ENCODE results near the gene USP3.

Gene USP3

GRCh38 chr15:63466378-63467192 is 37.8 kb upstream of the USP3 start:
- in situ Hi-C loops (cut with HindIII; ENCODE audit: low pct_unique_long_range_greater_than_20kb, low sequenced_read_pairs) = no loop called here

GRCh38 chr15:63469190-63469589 is 35.2 kb upstream of the USP3 start:
- in situ Hi-C loops (cut with HindIII; ENCODE audit: low pct_unique_long_range_greater_than_20kb, low sequenced_read_pairs) = no loop called here
- TF ChIP-seq JUND (IDR thresholded peaks at IDR 0.05; ENCODE audit: low read depth) = no peak
- no peak for DNase-seq (ENCODE audit: low read depth in 1 of 2, low spot score in 1 of 2)

More at GRCh38 chr15:63466378-63467192, 37.8 kb upstream of the USP3 start:
- no peak for TF ChIP-seq JUND (IDR thresholded peaks at IDR 0.05; ENCODE audit: low read depth)
- peak; percentile 54 to 84 for DNase-seq (ENCODE audit: low read depth in 1 of 2, low spot score in 1 of 2)

GRCh38 chr15:63469984-63470383 is 34.4 kb upstream of the USP3 start:
- no peak for DNase-seq (ENCODE audit: low read depth in 1 of 2, low spot score in 1 of 2)
- no peak for TF ChIP-seq JUND (IDR thresholded peaks at IDR 0.05; ENCODE audit: low read depth)
- in situ Hi-C loops (cut with HindIII; ENCODE audit: low pct_unique_long_range_greater_than_20kb, low sequenced_read_pairs) = no loop called here

GRCh38 chr15:63473007-63473748 is 31.2 kb upstream of the USP3 start:
- DNase-seq (ENCODE audit: low read depth in 1 of 2, low spot score in 1 of 2) = peak in 1 of 2 experiments; percentile 87
- no peak for TF ChIP-seq JUND (IDR thresholded peaks at IDR 0.05; ENCODE audit: low read depth)
- in situ Hi-C loops (cut with HindIII; ENCODE audit: low pct_unique_long_range_greater_than_20kb, low sequenced_read_pairs) = no loop called here

GRCh38 chr15:63473749-63473998 is 30.7 kb upstream of the USP3 start:
- DNase-seq (ENCODE audit: low read depth in 1 of 2, low spot score in 1 of 2) = no peak
- in situ Hi-C loops (cut with HindIII; ENCODE audit: low pct_unique_long_range_greater_than_20kb, low sequenced_read_pairs) = no loop called here
- no peak for TF ChIP-seq JUND (IDR thresholded peaks at IDR 0.05; ENCODE audit: low read depth)

- no peak for TF ChIP-seq JUND (IDR thresholded peaks at IDR 0.05; ENCODE audit: low read depth)
- peak in 1 of 2 experiments; percentile 92 for DNase-seq (ENCODE audit: low read depth in 1 of 2, low spot score in 1 of 2)
- in situ Hi-C loops (cut with HindIII; ENCODE audit: low pct_unique_long_range_greater_than_20kb, low sequenced_read_pairs) = no loop called here
Observed at GRCh38 chr15:63473999-63474809, 30.2 kb upstream of the USP3 start.

- in situ Hi-C loops (cut with HindIII; ENCODE audit: low pct_unique_long_range_greater_than_20kb, low sequenced_read_pairs) = no loop called here
- no peak for TF ChIP-seq JUND (IDR thresholded peaks at IDR 0.05; ENCODE audit: low read depth)
- peak in 1 of 2 experiments; percentile 78 for DNase-seq (ENCODE audit: low read depth in 1 of 2, low spot score in 1 of 2)
Observed at GRCh38 chr15:63474810-63475316, 29.5 kb upstream of the USP3 start.

GRCh38 chr15:63475707-63476106 is 28.7 kb upstream of the USP3 start:
- in situ Hi-C loops (cut with HindIII; ENCODE audit: low pct_unique_long_range_greater_than_20kb, low sequenced_read_pairs) = no loop called here
- TF ChIP-seq JUND (IDR thresholded peaks at IDR 0.05; ENCODE audit: low read depth) = no peak
- no peak for DNase-seq (ENCODE audit: low read depth in 1 of 2, low spot score in 1 of 2)

- DNase-seq (ENCODE audit: low read depth in 1 of 2, low spot score in 1 of 2) = no peak
- in situ Hi-C loops (cut with HindIII; ENCODE audit: low pct_unique_long_range_greater_than_20kb, low sequenced_read_pairs) = no loop called here
Observed at GRCh38 chr15:63476229-63476632, 28.2 kb upstream of the USP3 start.

GRCh38 chr15:63478243-63478642 is 26.1 kb upstream of the USP3 start:
- in situ Hi-C loops (cut with HindIII; ENCODE audit: low pct_unique_long_range_greater_than_20kb, low sequenced_read_pairs) = no loop called here
- TF ChIP-seq JUND (IDR thresholded peaks at IDR 0.05; ENCODE audit: low read depth) = no peak
- DNase-seq (ENCODE audit: low read depth in 1 of 2, low spot score in 1 of 2) = no peak

More at GRCh38 chr15:63476229-63476632, 28.2 kb upstream of the USP3 start:
- no peak for TF ChIP-seq JUND (IDR thresholded peaks at IDR 0.05; ENCODE audit: low read depth)

GRCh38 chr15:63480441-63480821 is 24.0 kb upstream of the USP3 start:
- no peak for DNase-seq (ENCODE audit: low read depth in 1 of 2, low spot score in 1 of 2)
- in situ Hi-C loops (cut with HindIII; ENCODE audit: low pct_unique_long_range_greater_than_20kb, low sequenced_read_pairs) = no loop called here
- TF ChIP-seq JUND (IDR thresholded peaks at IDR 0.05; ENCODE audit: low read depth) = no peak

GRCh38 chr15:63481105-63481810 is 23.1 kb upstream of the USP3 start:
- in situ Hi-C loops (cut with HindIII; ENCODE audit: low pct_unique_long_range_greater_than_20kb, low sequenced_read_pairs) = no loop called here
- TF ChIP-seq JUND (IDR thresholded peaks at IDR 0.05; ENCODE audit: low read depth) = no peak
- no peak for DNase-seq (ENCODE audit: low read depth in 1 of 2, low spot score in 1 of 2)
